ENCODE data around the gene OTUB2.
A peak's percentile ranks its signal among the peaks of the same experiment; 100 is the strongest.

The OTUB2 gene

DNA sequence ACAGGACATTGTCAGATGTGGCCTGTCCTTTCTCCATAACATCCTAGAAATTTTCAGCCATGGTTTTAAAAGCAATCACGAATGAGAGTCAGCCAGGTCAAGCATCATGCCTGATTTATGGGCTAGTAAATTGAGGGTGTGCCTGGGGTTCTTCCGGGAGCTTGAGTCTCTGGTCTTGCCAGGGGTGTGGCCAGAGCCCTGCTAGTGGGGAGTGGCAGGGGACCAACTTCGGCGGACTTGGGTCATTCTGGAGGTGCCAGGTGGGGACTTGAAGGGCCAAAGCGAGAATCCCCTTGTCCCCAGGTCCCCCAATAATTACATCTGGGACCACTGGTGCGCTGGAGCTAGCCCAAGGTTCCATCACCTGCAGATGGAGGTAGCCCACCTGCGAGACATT, 5.7 kb downstream of the OTUB2 start:
- no peak overlapping the region for H3K27ac ChIP-seq (replicated peaks)
- H3K27me3 ChIP-seq (ENCODE audit: insufficient read depth, poor library complexity, severe bottlenecking), result no peaks in the 10 kb centered on the region
- DNase-seq (ENCODE audit: low read depth in 1 of 2, low spot score in 1 of 2), result no peak
- H3K4me3 ChIP-seq (replicated peaks; ENCODE audit: insufficient read depth, low read length), result no peak overlapping the region
- TF ChIP-seq, protein P1, sequence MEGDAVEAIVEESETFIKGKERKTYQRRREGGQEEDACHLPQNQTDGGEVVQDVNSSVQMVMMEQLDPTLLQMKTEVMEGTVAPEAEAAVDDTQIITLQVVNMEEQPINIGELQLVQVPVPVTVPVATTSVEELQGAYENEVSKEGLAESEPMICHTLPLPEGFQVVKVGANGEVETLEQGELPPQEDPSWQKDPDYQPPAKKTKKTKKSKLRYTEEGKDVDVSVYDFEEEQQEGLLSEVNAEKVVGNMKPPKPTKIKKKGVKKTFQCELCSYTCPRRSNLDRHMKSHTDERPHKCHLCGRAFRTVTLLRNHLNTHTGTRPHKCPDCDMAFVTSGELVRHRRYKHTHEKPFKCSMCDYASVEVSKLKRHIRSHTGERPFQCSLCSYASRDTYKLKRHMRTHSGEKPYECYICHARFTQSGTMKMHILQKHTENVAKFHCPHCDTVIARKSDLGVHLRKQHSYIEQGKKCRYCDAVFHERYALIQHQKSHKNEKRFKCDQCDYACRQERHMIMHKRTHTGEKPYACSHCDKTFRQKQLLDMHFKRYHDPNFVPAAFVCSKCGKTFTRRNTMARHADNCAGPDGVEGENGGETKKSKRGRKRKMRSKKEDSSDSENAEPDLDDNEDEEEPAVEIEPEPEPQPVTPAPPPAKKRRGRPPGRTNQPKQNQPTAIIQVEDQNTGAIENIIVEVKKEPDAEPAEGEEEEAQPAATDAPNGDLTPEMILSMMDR (IDR thresholded peaks at IDR 0.05; ENCODE audit: insufficient read depth, low read length), result no peak
- no peak for TF ChIP-seq POLR2AphosphoS5 (IDR thresholded peaks at IDR 0.05; ENCODE audit: low read depth)
- no peak for TF ChIP-seq SPI1 (IDR thresholded peaks at IDR 0.05; ENCODE audit: borderline replicate concordance, low read depth)
- TF ChIP-seq GABPA (IDR thresholded peaks at IDR 0.05; ENCODE audit: low read depth), result no peak
- TF ChIP-seq, protein P2, sequence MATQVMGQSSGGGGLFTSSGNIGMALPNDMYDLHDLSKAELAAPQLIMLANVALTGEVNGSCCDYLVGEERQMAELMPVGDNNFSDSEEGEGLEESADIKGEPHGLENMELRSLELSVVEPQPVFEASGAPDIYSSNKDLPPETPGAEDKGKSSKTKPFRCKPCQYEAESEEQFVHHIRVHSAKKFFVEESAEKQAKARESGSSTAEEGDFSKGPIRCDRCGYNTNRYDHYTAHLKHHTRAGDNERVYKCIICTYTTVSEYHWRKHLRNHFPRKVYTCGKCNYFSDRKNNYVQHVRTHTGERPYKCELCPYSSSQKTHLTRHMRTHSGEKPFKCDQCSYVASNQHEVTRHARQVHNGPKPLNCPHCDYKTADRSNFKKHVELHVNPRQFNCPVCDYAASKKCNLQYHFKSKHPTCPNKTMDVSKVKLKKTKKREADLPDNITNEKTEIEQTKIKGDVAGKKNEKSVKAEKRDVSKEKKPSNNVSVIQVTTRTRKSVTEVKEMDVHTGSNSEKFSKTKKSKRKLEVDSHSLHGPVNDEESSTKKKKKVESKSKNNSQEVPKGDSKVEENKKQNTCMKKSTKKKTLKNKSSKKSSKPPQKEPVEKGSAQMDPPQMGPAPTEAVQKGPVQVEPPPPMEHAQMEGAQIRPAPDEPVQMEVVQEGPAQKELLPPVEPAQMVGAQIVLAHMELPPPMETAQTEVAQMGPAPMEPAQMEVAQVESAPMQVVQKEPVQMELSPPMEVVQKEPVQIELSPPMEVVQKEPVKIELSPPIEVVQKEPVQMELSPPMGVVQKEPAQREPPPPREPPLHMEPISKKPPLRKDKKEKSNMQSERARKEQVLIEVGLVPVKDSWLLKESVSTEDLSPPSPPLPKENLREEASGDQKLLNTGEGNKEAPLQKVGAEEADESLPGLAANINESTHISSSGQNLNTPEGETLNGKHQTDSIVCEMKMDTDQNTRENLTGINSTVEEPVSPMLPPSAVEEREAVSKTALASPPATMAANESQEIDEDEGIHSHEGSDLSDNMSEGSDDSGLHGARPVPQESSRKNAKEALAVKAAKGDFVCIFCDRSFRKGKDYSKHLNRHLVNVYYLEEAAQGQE (IDR thresholded peaks at IDR 0.05; ENCODE audit: insufficient replicate concordance, low read depth), result no peak

DNA sequence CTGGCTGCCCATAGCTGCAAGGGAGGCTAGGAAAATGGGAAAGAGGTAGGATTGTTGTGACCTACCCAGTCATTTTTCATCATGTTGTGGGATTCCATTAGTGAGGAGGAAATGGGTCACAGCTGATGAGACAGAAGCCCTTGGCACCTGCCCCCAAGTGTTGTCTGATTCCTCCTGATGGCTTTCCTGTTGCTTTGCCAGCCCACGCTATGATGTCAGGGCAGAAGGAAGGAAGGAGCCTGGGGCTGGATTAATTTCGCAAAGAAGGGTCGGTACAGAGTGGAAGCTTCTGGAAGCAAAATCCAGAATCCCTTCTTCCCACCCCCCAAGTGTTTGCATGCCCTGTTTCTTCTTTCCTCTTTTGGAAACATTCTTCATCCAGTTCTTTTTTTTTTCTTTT, 8.7 kb downstream of the OTUB2 start:
- Histone ChIP-seq H3K27ac (replicated peaks) (no peak overlapping the region), H3K4me3 (replicated peaks; ENCODE audit: insufficient read depth, low read length) (no peak overlapping the region), H3K27me3 (ENCODE audit: insufficient read depth, poor library complexity, severe bottlenecking) (no peaks in the 10 kb centered on the region)
- DNase-seq (ENCODE audit: low read depth in 1 of 2, low spot score in 1 of 2), result no peak
- TF ChIP-seq POLR2AphosphoS5 (IDR thresholded peaks at IDR 0.05; ENCODE audit: low read depth) (no peak), SPI1 (IDR thresholded peaks at IDR 0.05; ENCODE audit: borderline replicate concordance, low read depth) (no peak), GABPA (IDR thresholded peaks at IDR 0.05; ENCODE audit: low read depth) (no peak)
- TF ChIP-seq, protein P1 (IDR thresholded peaks at IDR 0.05; ENCODE audit: insufficient read depth, low read length), result no peak
- TF ChIP-seq, protein P2 (IDR thresholded peaks at IDR 0.05; ENCODE audit: insufficient replicate concordance, low read depth), result no peak

DNA sequence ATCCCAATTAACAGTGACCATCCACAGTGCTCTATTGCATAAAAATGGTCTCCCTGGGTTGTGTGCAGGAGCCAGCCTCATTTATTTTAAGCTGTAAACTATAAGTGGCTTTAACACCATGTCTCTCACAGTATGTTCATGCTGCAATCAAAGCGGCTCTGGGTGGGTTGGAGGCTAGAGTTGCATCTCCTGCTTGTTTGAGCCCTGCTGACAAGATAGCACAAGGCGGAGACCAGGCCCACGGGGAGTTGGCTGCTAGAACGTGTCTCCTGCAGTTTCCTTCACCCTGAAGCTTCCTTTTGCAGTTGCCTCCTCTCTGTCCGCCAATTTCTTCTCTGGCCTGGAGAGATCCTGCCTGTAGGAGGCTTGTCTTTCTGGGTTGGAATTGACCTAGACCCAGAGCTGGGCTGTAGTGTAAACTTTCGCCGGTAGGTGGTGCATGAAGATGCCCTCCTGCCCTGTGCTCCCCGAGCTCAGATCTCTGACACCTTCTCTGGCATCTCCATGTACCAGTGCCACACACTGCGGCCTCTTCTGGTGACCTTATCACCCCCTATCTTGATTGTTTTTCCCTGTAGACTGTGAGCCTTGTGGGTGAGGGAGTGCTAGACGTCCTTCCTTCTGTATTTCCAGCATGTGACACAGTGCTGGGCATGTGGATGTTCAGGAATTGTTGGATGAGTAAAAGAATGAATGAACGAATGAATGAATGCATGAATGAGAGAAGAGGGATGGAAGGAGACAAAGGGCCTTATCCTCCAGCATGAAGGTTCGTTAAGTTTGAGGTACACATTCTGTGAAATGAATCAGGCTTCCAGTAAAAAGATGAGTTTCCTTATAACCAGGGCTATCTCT, 10.4 kb downstream of the OTUB2 start:
- H3K27me3 ChIP-seq (ENCODE audit: insufficient read depth, poor library complexity, severe bottlenecking), result no peaks in the 10 kb centered on the region
- TF ChIP-seq GABPA (IDR thresholded peaks at IDR 0.05; ENCODE audit: low read depth) (no peak), SPI1 (IDR thresholded peaks at IDR 0.05; ENCODE audit: borderline replicate concordance, low read depth) (no peak)
- TF ChIP-seq, protein P1 (IDR thresholded peaks at IDR 0.05; ENCODE audit: insufficient read depth, low read length), result peak; percentile 78
- peak; percentile 47 to 71 for DNase-seq (ENCODE audit: low read depth in 1 of 2, low spot score in 1 of 2)

More for the DNA sequence above, 10.4 kb downstream of the OTUB2 start:
- H3K4me3 ChIP-seq (replicated peaks; ENCODE audit: insufficient read depth, low read length), result no peak overlapping the region
- H3K27ac ChIP-seq (replicated peaks), result no peak overlapping the region
